BE2C (cell line): Measurements from ENCODE around the gene SMS.

Source experiments
- DNase-seq: peaks from one replicate; pipeline ENCODE4 v3.0.0-alpha.2; 2020
- H3K27me3 ChIP-seq: fragments of 250-450 bp; sonication (Bioruptor Pico); 2 replicates; pipeline ENCODE4 v1.5.1; 2020; ENCODE audit warnings: mild to moderate bottlenecking
- H3K36me3 ChIP-seq: fragments of 250-450 bp; sonication (Bioruptor Pico); 2 replicates; pipeline ENCODE4 v1.5.1; 2020; ENCODE audit warnings: mild to moderate bottlenecking
- H3K4me1 ChIP-seq: fragments of 250-450 bp; sonication (Bioruptor Pico); 2 replicates; pipeline ENCODE4 v1.5.1; 2020
- H3K4me3 ChIP-seq: 2 replicates; pipeline ENCODE4 v1.5.1; 2011; ENCODE audit warnings: low read depth, low read length
- H3K9me3 ChIP-seq: fragments of 250-450 bp; sonication (Bioruptor Pico); 2 replicates; pipeline ENCODE4 v1.5.1; 2020
- TF ChIP-seq, protein P1 (sequence below): IDR thresholded peaks from 2 replicates; pipeline ENCODE4 v1.5.1; 2012; ENCODE audit warnings: mild to moderate bottlenecking, low read depth, low read length

SMS gene

DNA sequence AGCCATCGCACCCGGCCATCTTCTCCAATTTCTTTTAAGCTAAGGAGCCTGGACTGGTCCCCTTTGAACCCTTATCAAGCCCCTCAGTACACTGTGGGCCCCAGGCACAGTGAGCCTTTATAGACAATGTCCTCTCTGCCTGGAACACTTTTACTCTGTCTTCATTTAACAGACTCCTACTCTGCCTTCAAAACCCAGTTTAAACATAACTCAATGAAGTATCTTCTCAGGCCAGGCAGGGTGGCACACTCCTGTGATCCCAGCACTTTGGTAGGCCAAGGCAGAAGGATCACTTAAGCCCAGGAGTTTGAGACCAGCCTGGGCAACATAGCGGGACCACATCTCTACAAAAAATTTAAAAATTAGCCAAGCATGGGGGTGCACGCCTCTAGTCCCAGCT is 27.5 kb upstream of the SMS start:
- Histone ChIP-seq H3K36me3 (no peaks in the 10 kb centered on the region), H3K4me3 (no peak overlapping the region), H3K27me3 (no peaks in the 10 kb centered on the region), H3K4me1 (no peaks in the 10 kb centered on the region), H3K9me3 (no peaks in the 10 kb centered on the region)
- no peak for DNase-seq
- TF ChIP-seq, protein P1, sequence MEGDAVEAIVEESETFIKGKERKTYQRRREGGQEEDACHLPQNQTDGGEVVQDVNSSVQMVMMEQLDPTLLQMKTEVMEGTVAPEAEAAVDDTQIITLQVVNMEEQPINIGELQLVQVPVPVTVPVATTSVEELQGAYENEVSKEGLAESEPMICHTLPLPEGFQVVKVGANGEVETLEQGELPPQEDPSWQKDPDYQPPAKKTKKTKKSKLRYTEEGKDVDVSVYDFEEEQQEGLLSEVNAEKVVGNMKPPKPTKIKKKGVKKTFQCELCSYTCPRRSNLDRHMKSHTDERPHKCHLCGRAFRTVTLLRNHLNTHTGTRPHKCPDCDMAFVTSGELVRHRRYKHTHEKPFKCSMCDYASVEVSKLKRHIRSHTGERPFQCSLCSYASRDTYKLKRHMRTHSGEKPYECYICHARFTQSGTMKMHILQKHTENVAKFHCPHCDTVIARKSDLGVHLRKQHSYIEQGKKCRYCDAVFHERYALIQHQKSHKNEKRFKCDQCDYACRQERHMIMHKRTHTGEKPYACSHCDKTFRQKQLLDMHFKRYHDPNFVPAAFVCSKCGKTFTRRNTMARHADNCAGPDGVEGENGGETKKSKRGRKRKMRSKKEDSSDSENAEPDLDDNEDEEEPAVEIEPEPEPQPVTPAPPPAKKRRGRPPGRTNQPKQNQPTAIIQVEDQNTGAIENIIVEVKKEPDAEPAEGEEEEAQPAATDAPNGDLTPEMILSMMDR = no peak

DNA sequence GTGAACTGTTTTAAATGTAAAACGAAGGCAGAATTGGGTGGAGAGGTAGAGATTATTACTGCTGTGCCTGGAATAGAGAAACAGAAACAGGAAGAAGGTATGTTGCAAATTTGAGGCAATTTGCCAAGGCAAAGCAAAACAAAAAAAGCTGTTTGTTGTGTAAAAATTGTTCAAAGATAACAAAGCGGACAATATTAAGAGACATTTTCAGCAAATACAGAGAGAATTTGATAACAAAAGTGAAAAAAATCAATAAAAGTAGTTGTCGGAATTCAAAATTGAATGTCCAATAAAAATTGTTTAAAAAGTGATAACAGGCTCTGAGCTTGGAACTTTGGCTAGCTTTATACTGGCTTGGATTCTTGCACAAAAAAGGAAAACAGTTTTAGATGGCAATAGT is 14.4 kb upstream of the SMS start:
- no peak for DNase-seq
- H3K4me1 ChIP-seq = no peaks in the 10 kb centered on the region

DNA sequence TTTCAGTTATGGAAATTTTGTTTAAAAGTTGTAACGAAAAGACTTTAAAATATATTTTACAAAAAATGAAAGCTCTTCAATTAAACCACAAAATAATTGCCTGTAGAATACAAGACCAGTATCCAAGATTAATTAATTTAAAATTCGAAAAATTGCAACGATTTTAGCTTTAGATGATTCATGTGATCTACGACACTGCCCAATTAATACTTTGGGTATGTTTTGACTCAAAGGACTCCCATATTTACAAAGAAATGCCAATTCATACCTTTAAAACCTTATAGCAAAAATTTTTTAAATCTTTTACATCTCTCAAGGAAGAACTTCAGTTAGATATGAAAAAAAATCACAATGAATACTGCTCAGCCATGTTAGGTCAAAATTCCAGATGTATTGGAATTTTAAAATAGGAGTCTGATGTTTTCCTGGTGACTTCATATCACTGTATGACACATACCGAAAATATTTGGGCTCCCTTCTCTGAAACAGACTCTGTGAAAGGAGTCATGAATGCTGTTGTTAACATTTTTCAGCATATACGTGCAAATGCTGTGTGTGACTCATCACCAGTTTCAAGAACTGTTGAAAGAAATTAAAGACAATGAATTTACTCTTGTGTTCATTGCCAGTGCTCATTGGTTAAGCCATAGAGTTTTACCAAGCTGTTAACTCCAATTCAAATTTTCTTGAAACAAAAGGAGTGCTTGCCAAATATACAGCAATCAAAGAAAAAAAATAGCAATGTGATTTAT is 13.8 kb upstream of the SMS start:
- TF ChIP-seq, protein P1 = no peak
- Histone ChIP-seq H3K36me3 (no peaks in the 10 kb centered on the region), H3K4me3 (no peak overlapping the region), H3K27me3 (no peaks in the 10 kb centered on the region), H3K9me3 (no peaks in the 10 kb centered on the region), H3K4me1 (no peaks in the 10 kb centered on the region)
- no peak for DNase-seq

More for the DNA sequence above, 14.4 kb upstream of the SMS start:
- H3K9me3 ChIP-seq = no peaks in the 10 kb centered on the region
- no peaks in the 10 kb centered on the region for H3K36me3 ChIP-seq
- no peaks in the 10 kb centered on the region for H3K27me3 ChIP-seq
- TF ChIP-seq, protein P1 = no peak
- H3K4me3 ChIP-seq = no peak overlapping the region

DNA sequence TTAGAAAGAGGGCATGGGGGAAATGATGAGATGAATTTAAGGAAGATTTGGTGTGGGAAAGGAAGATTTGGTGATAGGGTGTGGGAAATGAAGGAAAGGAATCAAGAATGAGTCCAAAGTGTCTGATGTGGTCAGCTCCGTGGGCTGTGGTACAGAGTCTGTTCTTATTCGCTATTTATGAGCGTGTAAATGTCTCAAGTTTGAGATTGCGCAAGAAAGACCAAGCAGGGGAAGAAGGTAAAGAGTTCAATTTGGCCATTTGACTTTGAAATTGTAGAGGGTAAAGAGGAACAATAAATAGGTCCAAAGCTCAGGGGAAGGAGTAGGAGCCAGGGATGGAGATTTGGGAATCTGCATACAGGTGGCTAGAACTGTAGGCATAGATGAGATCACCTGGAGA is 11.3 kb upstream of the SMS start:
- no peaks in the 10 kb centered on the region for H3K4me1 ChIP-seq

DNA sequence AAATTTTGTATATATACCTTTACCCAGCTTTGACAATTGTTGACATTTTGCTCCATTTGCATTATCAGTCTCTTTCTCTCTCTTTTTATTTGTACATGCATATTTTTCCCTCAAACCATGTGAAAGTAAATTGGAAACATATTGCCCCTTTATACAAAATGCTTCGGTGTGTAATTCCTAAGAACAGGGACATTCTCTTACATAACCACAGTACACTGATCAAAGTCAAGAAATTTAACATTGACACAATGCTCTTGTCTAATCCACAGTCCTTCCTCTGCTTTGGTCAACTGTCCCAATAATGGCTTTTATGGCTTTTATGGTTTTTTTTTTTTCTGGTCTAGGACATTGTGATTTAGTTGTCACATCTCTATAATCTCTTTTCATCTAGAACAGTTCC is 9.5 kb upstream of the SMS start:
- Histone ChIP-seq H3K4me3 (no peak overlapping the region), H3K9me3 (no peaks in the 10 kb centered on the region), H3K4me1 (no peaks in the 10 kb centered on the region), H3K27me3 (no peaks in the 10 kb centered on the region), H3K36me3 (no peaks in the 10 kb centered on the region)
- DNase-seq = no peak
- TF ChIP-seq, protein P1 = no peak

More for the DNA sequence above, 11.3 kb upstream of the SMS start:
- TF ChIP-seq, protein P1 = no peak
- no peaks in the 10 kb centered on the region for H3K36me3 ChIP-seq
- no peaks in the 10 kb centered on the region for H3K27me3 ChIP-seq
- H3K9me3 ChIP-seq = no peaks in the 10 kb centered on the region
- H3K4me3 ChIP-seq = no peak overlapping the region
- DNase-seq = no peak

DNA sequence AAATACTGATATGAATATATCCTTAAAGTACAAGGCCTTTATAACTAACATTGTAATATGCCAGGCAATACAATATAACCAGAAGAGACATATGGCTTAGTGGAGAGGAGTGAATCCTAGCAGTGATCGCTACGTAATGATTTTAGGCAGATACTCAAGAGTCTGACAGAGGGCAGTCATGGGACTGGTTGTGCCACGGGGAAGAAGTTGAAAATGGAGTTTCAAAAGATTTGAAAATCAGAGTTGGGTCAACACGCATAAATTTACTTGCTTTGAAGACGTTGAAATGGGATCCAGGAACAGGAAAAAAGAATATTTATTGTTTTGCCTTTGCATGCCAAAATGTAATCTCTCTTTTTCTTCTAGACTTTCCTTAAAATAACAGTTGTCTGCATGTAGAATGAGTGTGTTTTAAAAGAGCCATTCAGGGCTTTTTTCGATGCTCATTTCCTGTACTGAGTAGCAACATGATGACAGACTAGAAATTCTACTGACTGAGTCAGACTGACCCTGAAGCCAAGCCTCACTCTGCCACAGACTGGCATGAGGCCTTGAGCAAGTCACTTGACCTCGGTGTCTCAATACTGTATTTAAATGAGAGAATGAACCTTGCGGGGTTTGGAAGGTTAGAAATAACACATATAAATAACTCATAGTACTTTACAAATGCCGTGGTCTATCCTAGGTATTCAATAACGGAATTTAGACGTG is 8.1 kb upstream of the SMS start:
- TF ChIP-seq, protein P1 = no peak
- no peaks in the 10 kb centered on the region for H3K27me3 ChIP-seq
- H3K4me3 ChIP-seq = no peak overlapping the region
- no peaks in the 10 kb centered on the region for H3K4me1 ChIP-seq
- DNase-seq = no peak
- H3K9me3 ChIP-seq = no peaks in the 10 kb centered on the region
- H3K36me3 ChIP-seq = no peaks in the 10 kb centered on the region
